ENCODE results near the gene DLX4.

DNA sequence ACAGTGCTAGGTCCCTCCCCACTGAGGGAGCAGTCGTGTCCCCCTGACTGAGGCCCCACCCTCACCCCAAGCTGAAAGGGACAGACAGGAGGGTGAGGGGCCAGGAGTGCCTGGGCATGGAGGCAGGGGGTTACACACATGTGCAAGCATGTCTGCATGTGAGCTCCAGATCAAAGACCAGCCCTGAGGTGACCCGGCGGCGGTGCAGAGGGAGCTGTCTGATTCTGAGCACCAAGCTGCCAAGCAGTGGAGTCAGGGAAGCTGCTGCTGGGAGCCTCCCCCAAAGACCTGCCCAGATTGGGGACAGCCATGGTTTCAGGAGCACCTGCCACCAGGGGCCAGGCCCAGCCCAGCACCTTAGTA lies 20.5 kb downstream of the DLX4 start:
- TF ChIP-seq EZH2 (IDR thresholded peaks at IDR 0.05; ENCODE audit: borderline replicate concordance, insufficient read depth, low read length, poor library complexity, severe bottlenecking), result no peak
- no peak for TF ChIP-seq SMC3 (conservative IDR thresholded peaks at IDR 0.05; ENCODE audit: poor library complexity)
- TF ChIP-seq, protein P1, sequence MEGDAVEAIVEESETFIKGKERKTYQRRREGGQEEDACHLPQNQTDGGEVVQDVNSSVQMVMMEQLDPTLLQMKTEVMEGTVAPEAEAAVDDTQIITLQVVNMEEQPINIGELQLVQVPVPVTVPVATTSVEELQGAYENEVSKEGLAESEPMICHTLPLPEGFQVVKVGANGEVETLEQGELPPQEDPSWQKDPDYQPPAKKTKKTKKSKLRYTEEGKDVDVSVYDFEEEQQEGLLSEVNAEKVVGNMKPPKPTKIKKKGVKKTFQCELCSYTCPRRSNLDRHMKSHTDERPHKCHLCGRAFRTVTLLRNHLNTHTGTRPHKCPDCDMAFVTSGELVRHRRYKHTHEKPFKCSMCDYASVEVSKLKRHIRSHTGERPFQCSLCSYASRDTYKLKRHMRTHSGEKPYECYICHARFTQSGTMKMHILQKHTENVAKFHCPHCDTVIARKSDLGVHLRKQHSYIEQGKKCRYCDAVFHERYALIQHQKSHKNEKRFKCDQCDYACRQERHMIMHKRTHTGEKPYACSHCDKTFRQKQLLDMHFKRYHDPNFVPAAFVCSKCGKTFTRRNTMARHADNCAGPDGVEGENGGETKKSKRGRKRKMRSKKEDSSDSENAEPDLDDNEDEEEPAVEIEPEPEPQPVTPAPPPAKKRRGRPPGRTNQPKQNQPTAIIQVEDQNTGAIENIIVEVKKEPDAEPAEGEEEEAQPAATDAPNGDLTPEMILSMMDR (IDR thresholded peaks at IDR 0.05; ENCODE audit: poor library complexity, severe bottlenecking), result no peak
- no peak for TF ChIP-seq POLR2AphosphoS5 (IDR thresholded peaks at IDR 0.05)
- no peak for TF ChIP-seq EP300 (conservative IDR thresholded peaks at IDR 0.05; ENCODE audit: poor library complexity, severe bottlenecking)
- no peak for TF ChIP-seq TAF1 (IDR thresholded peaks at IDR 0.05; ENCODE audit: low read depth)
- no peak for TF ChIP-seq REST (IDR thresholded peaks at IDR 0.05; ENCODE audit: borderline replicate concordance)
- no peak for TF ChIP-seq RAD21 (conservative IDR thresholded peaks at IDR 0.05)
